ENCODE data around the gene RCL1.

RCL1 gene

DNA sequence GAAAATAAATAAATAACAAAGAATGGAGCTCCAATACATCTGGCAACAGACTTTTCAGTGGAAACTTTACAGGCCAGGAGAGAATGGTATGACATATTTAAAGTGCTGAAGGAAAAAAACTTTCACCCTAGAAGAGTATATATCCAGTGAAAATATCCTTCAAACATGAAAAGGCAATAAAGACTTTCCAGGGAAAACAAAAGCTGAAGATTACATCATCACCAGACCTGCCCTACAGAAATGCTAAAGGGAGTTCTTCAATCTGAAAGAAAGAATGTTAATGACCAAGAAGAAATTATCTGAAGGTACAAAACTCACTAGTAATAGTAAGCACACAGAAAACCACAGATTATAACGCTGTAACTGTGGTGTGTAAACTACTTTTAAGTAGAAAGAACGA is 8.3 kb upstream of the RCL1 start:
- DNase-seq (ENCODE audit: low read depth): no peak
- TF ChIP-seq CTCF (IDR thresholded peaks at IDR 0.05; ENCODE audit: control insufficient read depth, extremely low read depth, insufficient read depth): no peak
- no peak overlapping the region for H3K4me3 ChIP-seq (ENCODE audit: low read depth, low read length)

- DNase-seq (ENCODE audit: low read depth): no peak
- no peak for TF ChIP-seq CTCF (IDR thresholded peaks at IDR 0.05; ENCODE audit: control insufficient read depth, extremely low read depth, insufficient read depth)
- H3K4me3 ChIP-seq (ENCODE audit: low read depth, low read length): no peak overlapping the region
Observed at GRCh38 chr9:4786599-4786998, 6.1 kb upstream of the RCL1 start.

DNA sequence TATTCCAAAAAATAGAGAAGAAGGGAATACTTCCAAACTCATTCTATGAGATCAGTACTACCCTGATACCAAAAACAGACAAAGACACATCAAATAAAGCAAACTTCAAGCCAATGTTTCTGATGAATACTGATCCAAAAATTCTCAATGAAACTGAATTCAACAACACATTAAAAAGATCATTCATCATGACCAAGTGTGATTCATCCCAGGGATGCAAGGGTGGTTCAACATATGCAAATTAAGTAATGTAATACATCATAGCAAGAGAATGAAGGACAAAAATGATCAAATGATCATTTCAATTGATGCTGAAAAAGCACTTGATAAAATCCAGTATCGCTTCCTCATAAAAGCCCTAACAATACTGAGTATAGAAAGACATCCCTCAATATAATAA is 4.9 kb upstream of the RCL1 start:
- TF ChIP-seq CTCF (IDR thresholded peaks at IDR 0.05; ENCODE audit: control insufficient read depth, extremely low read depth, insufficient read depth): no peak
- H3K4me3 ChIP-seq (ENCODE audit: low read depth, low read length): no peak overlapping the region
- no peak for DNase-seq (ENCODE audit: low read depth)

GRCh38 chr9:4788703-4789102 is 4.0 kb upstream of the RCL1 start:
- DNase-seq (ENCODE audit: low read depth): no peak
- no peak for TF ChIP-seq CTCF (IDR thresholded peaks at IDR 0.05; ENCODE audit: control insufficient read depth, extremely low read depth, insufficient read depth)

DNA sequence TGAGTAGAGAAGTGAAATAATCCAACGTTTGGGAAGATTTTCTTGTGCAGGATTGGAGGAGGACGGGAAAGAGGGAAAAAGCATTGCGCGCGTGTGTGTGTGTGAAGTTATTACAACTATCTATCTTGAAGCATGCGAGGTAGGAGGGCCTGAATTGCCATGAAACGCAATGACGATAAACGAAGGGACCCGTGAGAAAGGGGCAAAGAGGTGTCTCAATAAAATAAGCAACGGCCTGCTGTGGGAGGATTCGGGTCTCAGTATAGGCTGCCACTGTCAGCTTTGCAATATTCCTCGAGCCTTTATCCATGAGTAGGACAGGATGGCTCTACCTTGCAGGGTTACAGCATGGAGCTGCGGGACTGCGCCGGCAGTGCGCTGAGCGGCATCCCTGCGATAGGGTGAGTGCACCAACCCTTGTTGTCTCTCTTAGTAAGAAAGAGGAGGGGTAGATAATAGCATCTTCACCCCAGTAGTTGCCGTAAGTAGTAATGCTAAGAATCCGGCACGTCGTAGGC is 631 bp upstream of the RCL1 start:
- no peak for TF ChIP-seq CTCF (IDR thresholded peaks at IDR 0.05; ENCODE audit: control insufficient read depth, extremely low read depth, insufficient read depth)
- no peak for DNase-seq (ENCODE audit: low read depth)
- peak overlapping the region; percentile 76 for H3K4me3 ChIP-seq (ENCODE audit: low read depth, low read length)

More at GRCh38 chr9:4788703-4789102, 4.0 kb upstream of the RCL1 start:
- H3K4me3 ChIP-seq (ENCODE audit: low read depth, low read length): no peak overlapping the region

- DNase-seq (ENCODE audit: low read depth): no peak
- peak overlapping the region; percentile 76 for H3K4me3 ChIP-seq (ENCODE audit: low read depth, low read length)
- TF ChIP-seq CTCF (IDR thresholded peaks at IDR 0.05; ENCODE audit: control insufficient read depth, extremely low read depth, insufficient read depth): no peak
Observed at GRCh38 chr9:4793459-4794395, 983 bp downstream of the RCL1 start.
